SK-N-DZ (cell line): Measurements from ENCODE around the gene IGLL5.
"Not testable (repeated sequence)": the region's sequence is repeated elsewhere in the genome, so short reads cannot be mapped to it uniquely, and the experiment has no call there.

Source experiments
- DNase-seq: peaks from one replicate; pipeline ENCODE4 v3.0.0-alpha.2; 2015; ENCODE audit warnings: low spot score

The IGLL5 gene

GRCh38 chr22:22884010-22884887 lies 3.4 kb upstream of the IGLL5 start:
- peak; percentile 44 for DNase-seq

- DNase-seq: no peak
These were observed 2.5 kb upstream of the IGLL5 start for GRCh38 chr22:22884888-22885840.

GRCh38 chr22:22886546-22886945 lies 1.1 kb upstream of the IGLL5 start:
- DNase-seq: no peak

GRCh38 chr22:22888571-22889353 lies 1.1 kb downstream of the IGLL5 start:
- no peak for DNase-seq

GRCh38 chr22:22890085-22890484 lies 2.5 kb downstream of the IGLL5 start:
- DNase-seq: no peak

- no peak for DNase-seq
These were observed 3.6 kb downstream of the IGLL5 start for GRCh38 chr22:22891139-22891621.

- DNase-seq: no peak
These were observed 4.8 kb downstream of the IGLL5 start for GRCh38 chr22:22892096-22893052.

GRCh38 chr22:22893077-22893805 lies 5.6 kb downstream of the IGLL5 start:
- DNase-seq: no peak

GRCh38 chr22:22893891-22894739 lies 6.5 kb downstream of the IGLL5 start:
- DNase-seq: no peak

GRCh38 chr22:22894740-22895731 lies 7.4 kb downstream of the IGLL5 start:
- no peak for DNase-seq

- no peak for DNase-seq
These were observed 8.3 kb downstream of the IGLL5 start for GRCh38 chr22:22895776-22896445.

GRCh38 chr22:22896601-22897000 lies 9.0 kb downstream of the IGLL5 start:
- DNase-seq: no peak

- no peak for DNase-seq
These were observed 9.5 kb downstream of the IGLL5 start for GRCh38 chr22:22897091-22897490.

GRCh38 chr22:22897947-22898346 lies 10.3 kb downstream of the IGLL5 start:
- DNase-seq: no peak

GRCh38 chr22:22898411-22898950 lies 10.9 kb downstream of the IGLL5 start:
- not testable (repeated sequence) for DNase-seq

GRCh38 chr22:22899342-22900080 lies 11.9 kb downstream of the IGLL5 start:
- DNase-seq: not testable (repeated sequence)
